ENCODE measurements around the gene MIPEP.
A peak's percentile ranks its signal among the peaks of the same experiment; 100 is the strongest.

MIPEP gene

GRCh38 chr13:23716401-23716800, 172.8 kb downstream of the MIPEP start:
- Mint-ChIP-seq H3K36me3 (peaks cover 2% of the 10 kb centered on the region), H3K4me1 (peaks cover 27% of the 10 kb centered on the region), H3K9me3 (no peaks in the 10 kb centered on the region), H3K27me3 (no peaks in the 10 kb centered on the region), H3K4me3 (no peak overlapping the region), H3K27ac (no peak overlapping the region)

- Mint-ChIP-seq H3K36me3 (peaks cover 2% of the 10 kb centered on the region), H3K4me1 (peaks cover 27% of the 10 kb centered on the region), H3K27ac (no peak overlapping the region), H3K4me3 (no peak overlapping the region), H3K27me3 (no peaks in the 10 kb centered on the region), H3K9me3 (no peaks in the 10 kb centered on the region)
Measured at GRCh38 chr13:23715762-23716235, 173.4 kb downstream of the MIPEP start.

GRCh38 chr13:23715092-23715761, 174.0 kb downstream of the MIPEP start:
- no peaks in the 10 kb centered on the region for H3K9me3 Mint-ChIP-seq
- H3K27me3 Mint-ChIP-seq = no peaks in the 10 kb centered on the region
- H3K36me3 Mint-ChIP-seq = peaks cover 2% of the 10 kb centered on the region
- no peak overlapping the region for H3K4me3 Mint-ChIP-seq
- H3K4me1 Mint-ChIP-seq = peaks cover 27% of the 10 kb centered on the region
- H3K27ac Mint-ChIP-seq = no peak overlapping the region

- Mint-ChIP-seq H3K27ac (no peak overlapping the region), H3K27me3 (no peaks in the 10 kb centered on the region), H3K9me3 (no peaks in the 10 kb centered on the region), H3K4me3 (no peak overlapping the region), H3K36me3 (peaks cover 2% of the 10 kb centered on the region), H3K4me1 (peaks cover 27% of the 10 kb centered on the region)
Measured at GRCh38 chr13:23714672-23715071, 174.5 kb downstream of the MIPEP start.

- Mint-ChIP-seq H3K9me3 (no peaks in the 10 kb centered on the region), H3K36me3 (peaks cover 2% of the 10 kb centered on the region), H3K4me1 (peaks cover under 1% of the 10 kb centered on the region), H3K4me3 (no peak overlapping the region), H3K27me3 (no peaks in the 10 kb centered on the region), H3K27ac (no peak overlapping the region)
Measured at GRCh38 chr13:23711355-23711754, 177.8 kb downstream of the MIPEP start.

GRCh38 chr13:23710366-23710765, 178.8 kb downstream of the MIPEP start:
- Mint-ChIP-seq H3K27ac (no peak overlapping the region), H3K36me3 (peaks cover 2% of the 10 kb centered on the region)

GRCh38 chr13:23709536-23709935, 179.7 kb downstream of the MIPEP start:
- H3K27me3 Mint-ChIP-seq = no peaks in the 10 kb centered on the region
- no peak overlapping the region for H3K27ac Mint-ChIP-seq
- H3K9me3 Mint-ChIP-seq = no peaks in the 10 kb centered on the region
- no peaks in the 10 kb centered on the region for H3K4me1 Mint-ChIP-seq
- no peak overlapping the region for H3K4me3 Mint-ChIP-seq
- peaks cover 2% of the 10 kb centered on the region for H3K36me3 Mint-ChIP-seq

More at GRCh38 chr13:23710366-23710765, 178.8 kb downstream of the MIPEP start:
- Mint-ChIP-seq H3K9me3 (no peaks in the 10 kb centered on the region), H3K4me1 (no peaks in the 10 kb centered on the region), H3K27me3 (no peaks in the 10 kb centered on the region), H3K4me3 (no peak overlapping the region)

GRCh38 chr13:23707674-23708073, 181.5 kb downstream of the MIPEP start:
- Mint-ChIP-seq H3K36me3 (no peaks in the 10 kb centered on the region), H3K4me3 (no peak overlapping the region), H3K4me1 (no peaks in the 10 kb centered on the region), H3K27ac (no peak overlapping the region), H3K27me3 (no peaks in the 10 kb centered on the region), H3K9me3 (no peaks in the 10 kb centered on the region)

- H3K9me3 Mint-ChIP-seq = no peaks in the 10 kb centered on the region
- no peak overlapping the region for H3K27ac Mint-ChIP-seq
- no peak overlapping the region for H3K4me3 Mint-ChIP-seq
- no peaks in the 10 kb centered on the region for H3K27me3 Mint-ChIP-seq
- H3K36me3 Mint-ChIP-seq = no peaks in the 10 kb centered on the region
- H3K4me1 Mint-ChIP-seq = no peaks in the 10 kb centered on the region
Measured at GRCh38 chr13:23705583-23705982, 183.6 kb downstream of the MIPEP start.

- Mint-ChIP-seq H3K27me3 (no peaks in the 10 kb centered on the region), H3K27ac (no peak overlapping the region), H3K36me3 (peaks cover 4% of the 10 kb centered on the region), H3K9me3 (no peaks in the 10 kb centered on the region), H3K4me1 (no peaks in the 10 kb centered on the region), H3K4me3 (no peak overlapping the region)
Measured at GRCh38 chr13:23703246-23703860, 185.8 kb downstream of the MIPEP start.

GRCh38 chr13:23701636-23702035, 187.6 kb downstream of the MIPEP start:
- Mint-ChIP-seq H3K36me3 (peaks cover 4% of the 10 kb centered on the region), H3K27me3 (no peaks in the 10 kb centered on the region), H3K4me1 (peaks cover 10% of the 10 kb centered on the region), H3K4me3 (no peak overlapping the region), H3K9me3 (no peaks in the 10 kb centered on the region), H3K27ac (no peak overlapping the region)

GRCh38 chr13:23701186-23701585, 188.0 kb downstream of the MIPEP start:
- no peaks in the 10 kb centered on the region for H3K27me3 Mint-ChIP-seq

GRCh38 chr13:23699271-23699670, 189.9 kb downstream of the MIPEP start:
- H3K4me3 Mint-ChIP-seq = no peak overlapping the region
- no peak overlapping the region for H3K27ac Mint-ChIP-seq
- H3K9me3 Mint-ChIP-seq = no peaks in the 10 kb centered on the region
- H3K27me3 Mint-ChIP-seq = no peaks in the 10 kb centered on the region
- peaks cover 21% of the 10 kb centered on the region for H3K4me1 Mint-ChIP-seq
- peaks cover 4% of the 10 kb centered on the region for H3K36me3 Mint-ChIP-seq

More at GRCh38 chr13:23701186-23701585, 188.0 kb downstream of the MIPEP start:
- no peak overlapping the region for H3K4me3 Mint-ChIP-seq
- peaks cover 4% of the 10 kb centered on the region for H3K36me3 Mint-ChIP-seq
- peaks cover 15% of the 10 kb centered on the region for H3K4me1 Mint-ChIP-seq
- no peaks in the 10 kb centered on the region for H3K9me3 Mint-ChIP-seq
- no peak overlapping the region for H3K27ac Mint-ChIP-seq

GRCh38 chr13:23697772-23698313, 191.4 kb downstream of the MIPEP start:
- Mint-ChIP-seq H3K27ac (no peak overlapping the region), H3K36me3 (peaks cover 4% of the 10 kb centered on the region), H3K27me3 (no peaks in the 10 kb centered on the region), H3K4me1 (peaks cover 21% of the 10 kb centered on the region), H3K9me3 (no peaks in the 10 kb centered on the region), H3K4me3 (no peak overlapping the region)

- H3K4me1 Mint-ChIP-seq = peaks cover 24% of the 10 kb centered on the region
- peak overlapping the region; percentile 71 for H3K27ac Mint-ChIP-seq
Measured at GRCh38 chr13:23696610-23697009, 192.6 kb downstream of the MIPEP start.

More at GRCh38 chr13:23696610-23697009, 192.6 kb downstream of the MIPEP start:
- Mint-ChIP-seq H3K4me3 (peak overlapping the region; percentile 73), H3K9me3 (no peaks in the 10 kb centered on the region), H3K36me3 (peaks cover 4% of the 10 kb centered on the region), H3K27me3 (no peaks in the 10 kb centered on the region)

Data from activated naive CD4-positive, alpha-beta T cell treated with anti-CD3 and anti-CD28 coated beads, Interleukin-2, amount 50 U/mL, for 24 hours (primary cell).